Stimulated activated CD8-positive, alpha-beta memory T cell treated with anti-CD3 and anti-CD28 coated beads, Interleukin-12 subunit alpha, Interleukin-12 subunit beta, amount 100 ng/mL, for 24 hours (primary cell): Measurements from ENCODE around the gene RUSC1.

Source experiments
- DNase-seq: peaks from one replicate; pipeline ENCODE4 v3.0.0-alpha.2; 2020; ENCODE audit errors: extremely low read depth

Gene RUSC1

DNA sequence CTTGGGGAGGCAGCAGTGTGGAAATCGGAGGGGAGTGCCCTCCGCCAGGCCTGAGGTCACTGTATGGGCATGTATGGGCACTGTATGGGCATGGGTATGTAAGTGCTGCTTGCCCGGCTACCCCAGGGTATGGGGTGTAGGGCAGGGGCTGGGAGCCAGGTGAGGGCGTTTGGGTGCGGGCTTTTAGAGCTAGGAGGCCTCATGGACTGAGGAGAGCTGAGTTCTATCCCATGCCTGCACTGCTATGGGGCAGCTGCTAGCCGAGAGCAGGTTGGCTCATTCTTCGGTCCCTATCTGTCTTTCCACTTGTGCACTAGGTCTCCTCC, 24.8 kb upstream of the RUSC1 start:
- DNase-seq = no peak

DNA sequence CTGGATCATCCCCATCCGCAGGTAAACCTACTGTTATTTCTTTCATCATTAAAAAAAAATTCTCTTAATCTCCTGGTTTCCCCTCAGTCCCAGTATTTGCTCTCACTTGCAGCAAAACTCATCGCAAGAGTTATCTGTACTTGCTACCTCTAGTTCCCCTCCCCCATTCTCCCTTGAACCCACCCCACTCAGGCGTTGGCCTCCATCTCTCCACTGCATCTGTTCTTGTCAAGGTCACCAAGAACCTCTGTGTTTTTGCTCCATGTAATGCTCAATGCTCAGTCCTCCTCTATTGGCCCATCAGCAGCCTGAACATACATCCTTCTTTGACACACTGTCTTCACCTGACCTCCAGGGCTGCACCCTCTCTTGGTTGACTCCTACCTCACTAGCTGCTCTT, 24.0 kb upstream of the RUSC1 start:
- DNase-seq = no peak

DNA sequence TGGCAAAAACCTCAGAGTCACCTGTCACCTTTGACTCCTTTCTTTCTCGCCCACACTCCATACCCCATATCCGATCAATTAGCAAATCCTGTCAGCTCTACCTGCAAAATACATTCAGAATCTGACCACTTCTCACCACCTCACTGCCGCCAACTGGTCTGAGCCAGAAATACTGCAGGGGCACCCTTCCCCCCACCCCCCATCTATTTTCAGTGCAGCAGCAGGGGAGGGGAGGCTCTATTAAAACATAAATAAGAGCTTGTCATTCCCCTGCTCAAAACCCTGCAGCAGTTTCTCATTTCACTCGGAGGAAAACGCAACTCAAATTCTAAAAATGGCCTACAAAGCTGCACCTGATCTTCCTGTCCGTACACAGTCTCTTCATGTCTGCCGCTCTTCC, 23.3 kb upstream of the RUSC1 start:
- no peak for DNase-seq

DNA sequence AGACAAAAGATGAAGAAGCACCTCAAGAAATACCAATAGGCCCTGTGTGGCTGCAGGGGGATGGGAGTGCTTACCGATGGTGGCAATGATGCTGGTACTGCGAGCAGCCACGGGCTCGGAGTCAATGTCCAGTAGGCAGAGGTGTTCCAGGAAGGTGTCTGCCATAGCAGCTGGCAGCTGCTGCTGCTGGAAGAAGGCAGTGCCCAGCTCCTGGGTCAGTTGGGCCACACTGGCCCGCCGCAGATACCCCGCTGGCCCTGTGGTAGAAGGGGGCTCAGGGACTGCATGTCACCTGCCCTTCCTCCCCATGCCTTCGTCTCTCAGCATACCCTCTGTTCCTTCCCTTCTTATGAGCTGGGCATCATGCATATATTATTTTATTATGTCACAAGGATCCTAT, 20.7 kb upstream of the RUSC1 start:
- DNase-seq = no peak

DNA sequence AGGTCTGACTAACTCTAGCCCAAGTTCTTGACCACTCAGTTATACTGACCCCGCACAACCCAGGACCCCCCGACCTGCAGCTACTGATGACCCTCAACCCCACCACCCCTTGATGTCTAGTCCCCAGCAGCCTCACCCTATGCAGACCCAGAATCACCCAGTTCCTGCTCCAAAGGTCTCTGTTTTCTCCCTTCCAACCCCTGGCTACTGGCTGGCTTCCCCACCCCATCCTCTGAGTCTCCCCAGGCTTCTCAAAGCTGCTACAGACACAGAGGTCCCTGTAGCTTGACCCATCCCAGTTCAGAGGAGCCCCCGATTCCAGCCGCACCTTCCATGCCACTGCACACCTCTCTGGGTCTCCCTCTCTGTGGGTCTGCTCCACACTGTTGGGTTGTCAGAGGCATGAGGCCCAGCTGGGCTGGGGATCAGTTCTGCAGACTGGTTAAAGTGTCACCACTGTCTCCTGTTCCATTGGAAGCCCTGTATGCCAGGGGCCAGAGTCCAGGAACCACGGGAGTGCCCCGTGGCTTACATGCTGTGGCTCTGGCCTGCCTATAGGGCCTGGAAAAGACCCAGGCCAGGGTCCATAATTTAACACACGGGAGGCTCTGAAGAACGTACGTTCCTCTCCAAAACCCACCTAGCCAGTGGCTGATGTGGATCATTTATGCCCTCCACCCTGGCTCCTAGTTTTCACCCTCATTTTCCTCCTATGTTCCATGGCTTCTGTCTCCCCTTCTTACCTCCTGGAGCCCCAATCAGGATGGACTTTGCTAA, 20.0 kb upstream of the RUSC1 start:
- no peak for DNase-seq

DNA sequence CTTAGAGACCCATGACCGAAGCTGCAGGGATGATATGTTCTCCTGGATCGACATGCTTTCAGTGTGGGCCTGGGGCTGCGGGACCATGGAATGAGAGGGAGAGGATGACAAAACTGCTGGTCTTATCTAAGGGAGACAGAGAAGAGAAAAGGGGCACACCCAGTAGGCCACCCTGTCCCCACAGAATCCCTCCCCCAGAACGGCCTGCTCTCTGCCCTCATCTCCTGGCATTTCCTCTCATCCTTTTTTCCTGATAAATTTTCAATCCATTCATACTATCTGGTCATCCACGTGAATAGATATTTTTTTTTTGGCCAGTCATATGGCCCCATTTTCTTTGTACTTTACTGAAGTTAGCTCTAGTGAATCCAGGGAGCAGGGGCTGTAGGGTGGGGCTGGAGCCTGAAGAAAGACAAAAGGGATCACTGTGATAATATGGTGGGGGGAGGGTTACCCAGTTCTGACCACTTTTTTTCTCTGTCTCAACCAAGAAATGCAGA, 19.3 kb upstream of the RUSC1 start, which contains the start of gene PKLR:
PKLR (minus strand) TSS at position 97 of the 500 bp plus-strand sequence; CDS start at position 54, 43 bp downstream.
- DNase-seq = no peak

DNA sequence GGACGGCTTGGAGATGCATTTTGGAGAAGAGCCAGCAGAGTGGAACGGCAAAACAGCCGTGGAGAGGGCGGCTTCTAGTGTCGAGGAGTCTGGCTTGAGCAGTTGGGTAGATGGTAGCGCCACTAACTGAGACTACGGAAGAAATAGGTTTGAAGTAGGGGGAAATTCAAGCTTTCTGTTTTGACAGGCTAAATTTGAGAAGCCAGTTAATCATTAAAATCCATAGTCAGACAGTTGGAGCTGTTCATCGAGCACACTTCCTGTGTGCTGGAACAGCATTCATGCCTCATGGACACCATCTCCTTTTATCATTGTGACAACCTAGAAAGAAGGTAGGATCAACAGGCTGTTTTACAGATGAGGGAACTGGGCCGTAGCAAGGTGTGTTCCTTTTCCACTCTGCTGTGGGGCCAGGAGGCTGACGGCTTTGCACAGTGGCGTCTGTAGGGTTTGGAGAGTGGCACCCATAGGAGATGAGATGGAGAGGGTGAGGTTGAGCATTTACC, 16.1 kb upstream of the RUSC1 start:
- no peak for DNase-seq

DNA sequence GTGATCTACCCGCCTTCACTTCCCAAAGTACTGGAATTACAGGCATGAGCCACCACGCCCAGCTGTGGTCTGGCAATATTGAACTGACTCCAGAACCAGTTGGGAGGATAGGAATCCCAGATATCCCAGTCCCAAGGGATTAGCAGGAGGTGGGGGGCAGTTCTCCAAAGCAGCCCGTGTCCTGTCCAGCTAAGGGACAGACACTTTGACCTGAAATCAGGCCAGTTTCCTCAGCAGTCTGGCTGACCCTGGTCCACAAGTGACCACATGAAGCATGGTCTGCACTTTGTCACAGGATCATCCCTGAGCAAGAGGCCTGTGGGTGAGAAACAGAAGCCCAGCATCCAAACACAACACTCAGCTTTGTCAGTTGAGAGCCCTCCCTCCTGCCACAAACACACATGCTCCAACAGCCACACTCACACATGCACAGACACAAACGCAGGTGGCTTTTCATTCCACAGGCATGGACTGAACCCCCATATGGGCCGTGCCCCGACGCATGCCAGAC, 14.8 kb upstream of the RUSC1 start:
- DNase-seq = no peak

DNA sequence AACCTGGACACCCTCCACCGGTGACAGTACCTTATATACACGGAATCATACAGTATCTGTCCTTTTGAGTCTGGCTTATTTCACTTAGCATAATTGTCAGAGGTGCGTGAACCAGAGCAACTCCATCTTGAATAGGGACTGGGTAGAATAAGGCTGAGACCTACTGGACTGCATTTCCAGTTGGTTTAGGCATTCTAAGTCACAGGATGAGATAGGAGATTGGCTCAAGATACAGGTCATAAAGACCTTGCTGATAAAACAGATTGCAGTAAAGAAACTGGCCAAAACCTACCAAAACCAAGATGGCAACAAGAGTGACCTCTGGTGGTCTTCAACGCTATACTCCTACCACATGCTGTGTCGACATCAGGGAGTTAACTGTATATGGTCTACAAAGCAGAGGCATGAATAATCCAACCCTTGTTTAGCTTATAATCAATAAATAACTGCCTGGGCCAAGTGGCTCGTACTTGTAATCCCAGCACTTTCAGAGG, 13.4 kb upstream of the RUSC1 start:
- no peak for DNase-seq

DNA sequence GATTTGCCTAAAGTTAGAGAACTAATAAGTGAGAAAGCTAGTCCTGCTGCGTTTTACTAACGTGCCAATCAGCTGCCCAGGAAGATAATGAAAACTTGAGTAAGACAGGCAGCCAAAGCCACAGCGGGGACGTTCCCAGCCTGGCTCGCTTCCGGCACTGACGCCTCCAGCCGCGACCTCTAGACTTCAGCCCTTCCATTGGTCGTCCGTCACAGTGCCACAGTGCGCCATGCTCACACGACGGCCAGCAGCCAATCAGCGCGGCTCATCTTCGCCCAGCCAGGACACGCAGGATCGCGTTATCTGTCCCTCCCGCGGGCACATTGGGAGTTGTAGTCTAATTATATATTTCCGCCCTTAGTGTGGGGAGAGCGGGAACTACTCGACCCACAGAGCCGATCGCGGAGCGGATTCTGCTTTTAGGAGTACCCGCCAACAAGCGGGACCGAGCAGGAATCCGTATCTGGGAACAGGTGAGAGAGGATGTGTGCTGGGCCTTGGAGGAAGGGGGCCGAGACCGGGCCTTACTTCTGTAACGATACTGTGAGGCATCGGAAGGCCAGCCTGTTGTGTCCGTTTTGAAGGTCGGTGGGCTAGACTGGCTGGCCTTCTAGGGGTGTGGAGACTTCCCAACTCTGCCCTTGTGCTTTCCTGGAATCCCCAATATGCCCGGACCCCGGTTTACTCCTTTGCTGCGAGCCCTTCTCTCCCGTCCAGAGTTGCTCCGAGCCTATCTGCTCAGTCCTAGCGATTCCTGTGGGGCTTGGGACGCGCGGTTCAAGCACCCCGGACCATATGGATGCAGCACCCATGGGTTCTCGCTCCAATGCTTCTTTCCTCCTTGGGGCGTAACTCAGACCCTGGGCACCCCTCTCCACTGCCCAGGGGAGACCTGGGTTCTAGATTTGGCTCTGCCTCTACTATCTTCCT, 11.9 kb upstream of the RUSC1 start, which contains the start of gene FDPS:
FDPS (plus strand) TSS at position 374 of the 930 bp plus-strand sequence. CDS start 924 bp downstream, outside the sequence.
- peak; percentile 92 for DNase-seq

DNA sequence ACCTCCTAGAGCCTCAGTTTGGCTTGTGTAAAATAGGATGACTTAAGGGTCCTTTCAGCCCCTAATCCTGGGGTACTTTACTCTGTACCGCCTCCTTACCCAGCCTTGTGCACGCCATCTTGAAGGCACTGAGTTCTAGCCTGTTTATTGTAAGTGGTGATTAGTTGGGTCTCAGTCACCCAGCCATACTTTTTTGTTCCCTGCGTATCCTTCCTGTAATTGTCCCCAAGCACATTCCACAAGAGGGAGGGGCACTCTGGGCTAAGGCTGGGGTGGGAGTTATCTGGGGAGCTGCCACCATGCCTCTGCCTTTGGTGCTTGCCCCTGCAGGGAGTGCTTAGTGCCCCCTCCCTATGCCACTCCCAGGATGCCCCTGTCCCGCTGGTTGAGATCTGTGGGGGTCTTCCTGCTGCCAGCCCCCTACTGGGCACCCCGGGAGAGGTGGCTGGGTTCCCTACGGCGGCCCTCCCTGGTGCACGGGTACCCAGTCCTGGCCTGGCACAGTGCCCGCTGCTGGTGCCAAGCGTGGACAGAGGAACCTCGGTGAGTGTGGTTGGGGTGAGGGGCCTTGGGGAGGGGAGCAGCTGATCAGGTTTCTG, 11.2 kb upstream of the RUSC1 start:
- no peak for DNase-seq

DNA sequence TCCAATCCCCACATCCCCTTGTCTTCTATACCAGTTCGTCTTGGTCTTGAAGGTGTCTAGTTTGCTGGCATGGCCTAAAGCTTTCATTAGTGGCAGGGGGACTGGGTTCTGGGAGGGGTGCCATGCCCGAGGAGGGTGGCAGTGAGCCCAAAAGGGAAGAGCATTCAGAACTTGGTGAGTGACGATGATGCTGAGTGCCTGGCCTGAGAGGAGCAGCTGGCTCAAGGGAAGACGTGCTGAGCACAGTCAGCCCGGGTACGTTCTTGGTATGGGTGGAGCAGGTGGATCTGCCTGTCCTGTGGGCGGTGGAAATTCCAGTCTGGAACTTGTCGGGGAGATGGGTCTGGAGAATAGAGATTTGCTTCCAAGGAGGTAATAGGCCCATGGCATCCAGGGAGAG, 7.4 kb upstream of the RUSC1 start:
- DNase-seq = no peak

DNA sequence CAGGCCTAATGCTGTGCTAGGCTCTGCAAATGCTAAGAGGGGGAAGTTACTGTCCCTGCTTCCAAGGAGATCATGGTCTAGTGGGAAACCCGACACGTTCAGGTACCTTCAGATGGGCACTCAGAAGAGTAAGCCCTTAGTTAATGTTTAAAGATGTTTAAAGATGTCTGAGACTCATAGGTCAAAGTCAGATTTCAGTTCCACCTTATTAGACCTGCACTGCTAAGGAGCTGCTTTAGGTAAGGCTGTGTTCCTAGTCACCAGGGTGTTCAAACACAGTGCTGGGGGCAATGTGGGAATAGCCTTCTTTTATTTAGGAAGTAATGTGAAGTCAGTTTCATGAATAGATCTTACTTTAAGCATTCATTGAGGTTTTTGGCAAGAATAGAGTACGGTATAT, 3.8 kb upstream of the RUSC1 start:
- no peak for DNase-seq

DNA sequence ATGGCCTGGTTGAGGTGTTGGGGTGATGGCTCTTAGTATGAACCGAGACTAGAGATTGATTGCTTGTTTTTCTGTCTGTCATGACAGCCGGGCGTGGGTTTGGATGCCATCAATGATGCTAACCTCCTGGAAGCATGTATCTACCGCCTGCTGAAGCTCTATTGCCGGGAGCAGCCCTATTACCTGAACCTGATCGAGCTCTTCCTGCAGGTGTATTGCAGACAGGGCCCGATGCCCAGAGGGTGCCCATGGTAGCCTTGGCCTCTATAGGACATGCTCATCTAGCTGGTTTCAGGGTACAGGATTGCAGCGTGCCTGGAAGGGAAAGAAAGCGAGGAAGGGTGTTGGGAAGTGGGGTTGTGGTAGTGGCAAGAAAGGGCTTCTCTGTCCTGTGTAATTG, 2.6 kb upstream of the RUSC1 start:
- no peak for DNase-seq

DNA sequence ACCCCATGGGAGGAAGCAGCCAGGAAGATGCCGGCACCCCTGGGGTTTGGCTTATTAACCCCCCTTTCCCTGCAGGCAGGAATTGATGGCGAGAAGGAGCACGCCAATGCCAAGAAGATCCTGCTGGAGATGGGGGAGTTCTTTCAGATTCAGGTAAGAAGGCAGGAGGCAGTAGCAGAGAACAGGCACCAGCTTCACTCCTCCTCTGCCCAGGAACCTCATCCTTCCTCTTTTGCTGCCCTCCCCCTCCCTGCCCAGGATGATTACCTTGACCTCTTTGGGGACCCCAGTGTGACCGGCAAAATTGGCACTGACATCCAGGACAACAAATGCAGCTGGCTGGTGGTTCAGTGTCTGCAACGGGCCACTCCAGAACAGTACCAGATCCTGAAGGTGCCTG, 1.2 kb upstream of the RUSC1 start:
- no peak for DNase-seq

DNA sequence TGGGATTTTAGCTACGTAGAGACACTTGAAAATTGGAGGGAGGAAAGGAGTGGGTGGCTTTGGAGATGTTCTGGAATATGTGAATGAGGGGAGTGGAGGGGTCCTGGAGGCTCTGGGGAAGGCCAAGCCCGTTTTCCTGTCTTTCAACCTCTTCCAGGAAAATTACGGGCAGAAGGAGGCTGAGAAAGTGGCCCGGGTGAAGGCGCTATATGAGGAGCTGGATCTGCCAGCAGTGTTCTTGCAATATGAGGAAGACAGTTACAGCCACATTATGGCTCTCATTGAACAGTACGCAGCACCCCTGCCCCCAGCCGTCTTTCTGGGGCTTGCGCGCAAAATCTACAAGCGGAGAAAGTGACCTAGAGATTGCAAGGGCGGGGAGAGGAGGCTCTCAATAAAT, 442 bp upstream of the RUSC1 start:
- DNase-seq = no peak

DNA sequence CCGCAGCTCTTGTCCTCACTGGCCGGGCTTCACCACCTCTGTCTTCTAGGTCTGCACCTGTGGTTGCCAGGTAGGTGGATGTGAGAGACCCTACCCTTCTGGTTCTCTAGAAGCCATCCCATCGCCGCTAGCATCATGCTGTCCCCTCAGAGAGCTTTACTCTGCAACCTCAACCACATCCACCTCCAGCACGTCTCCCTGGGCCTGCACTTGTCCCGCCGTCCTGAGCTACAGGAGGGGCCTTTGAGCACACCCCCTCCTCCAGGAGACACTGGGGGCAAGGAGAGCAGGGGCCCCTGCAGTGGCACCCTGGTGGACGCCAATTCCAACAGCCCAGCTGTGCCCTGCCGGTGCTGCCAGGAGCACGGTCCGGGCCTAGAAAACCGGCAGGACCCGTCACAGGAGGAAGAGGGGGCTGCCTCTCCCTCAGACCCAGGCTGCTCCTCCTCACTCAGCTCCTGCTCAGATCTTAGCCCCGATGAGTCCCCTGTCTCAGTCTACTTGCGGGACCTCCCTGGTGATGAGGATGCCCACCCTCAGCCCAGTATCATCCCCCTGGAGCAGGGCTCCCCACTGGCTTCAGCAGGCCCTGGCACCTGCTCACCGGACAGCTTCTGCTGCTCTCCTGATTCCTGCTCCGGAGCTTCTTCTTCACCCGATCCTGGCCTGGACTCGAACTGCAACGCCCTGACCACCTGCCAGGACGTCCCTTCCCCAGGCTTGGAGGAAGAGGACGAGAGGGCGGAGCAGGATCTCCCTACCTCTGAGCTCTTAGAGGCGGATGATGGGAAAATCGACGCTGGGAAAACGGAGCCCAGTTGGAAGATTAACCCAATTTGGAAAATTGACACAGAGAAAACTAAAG, 1.2 kb downstream of the RUSC1 start:
- DNase-seq = no peak

DNA sequence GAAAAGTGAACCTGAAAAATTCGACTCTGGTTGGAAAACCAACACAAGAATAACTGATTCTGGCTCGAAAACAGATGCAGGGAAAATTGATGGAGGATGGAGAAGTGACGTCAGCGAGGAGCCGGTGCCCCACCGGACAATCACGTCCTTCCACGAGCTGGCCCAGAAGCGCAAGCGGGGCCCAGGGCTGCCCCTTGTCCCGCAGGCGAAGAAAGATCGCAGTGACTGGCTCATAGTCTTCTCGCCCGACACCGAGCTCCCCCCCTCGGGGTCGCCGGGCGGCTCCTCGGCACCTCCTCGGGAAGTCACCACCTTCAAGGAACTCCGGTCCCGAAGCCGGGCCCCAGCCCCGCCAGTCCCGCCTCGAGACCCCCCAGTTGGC, 1.9 kb downstream of the RUSC1 start:
- DNase-seq = no peak

DNA sequence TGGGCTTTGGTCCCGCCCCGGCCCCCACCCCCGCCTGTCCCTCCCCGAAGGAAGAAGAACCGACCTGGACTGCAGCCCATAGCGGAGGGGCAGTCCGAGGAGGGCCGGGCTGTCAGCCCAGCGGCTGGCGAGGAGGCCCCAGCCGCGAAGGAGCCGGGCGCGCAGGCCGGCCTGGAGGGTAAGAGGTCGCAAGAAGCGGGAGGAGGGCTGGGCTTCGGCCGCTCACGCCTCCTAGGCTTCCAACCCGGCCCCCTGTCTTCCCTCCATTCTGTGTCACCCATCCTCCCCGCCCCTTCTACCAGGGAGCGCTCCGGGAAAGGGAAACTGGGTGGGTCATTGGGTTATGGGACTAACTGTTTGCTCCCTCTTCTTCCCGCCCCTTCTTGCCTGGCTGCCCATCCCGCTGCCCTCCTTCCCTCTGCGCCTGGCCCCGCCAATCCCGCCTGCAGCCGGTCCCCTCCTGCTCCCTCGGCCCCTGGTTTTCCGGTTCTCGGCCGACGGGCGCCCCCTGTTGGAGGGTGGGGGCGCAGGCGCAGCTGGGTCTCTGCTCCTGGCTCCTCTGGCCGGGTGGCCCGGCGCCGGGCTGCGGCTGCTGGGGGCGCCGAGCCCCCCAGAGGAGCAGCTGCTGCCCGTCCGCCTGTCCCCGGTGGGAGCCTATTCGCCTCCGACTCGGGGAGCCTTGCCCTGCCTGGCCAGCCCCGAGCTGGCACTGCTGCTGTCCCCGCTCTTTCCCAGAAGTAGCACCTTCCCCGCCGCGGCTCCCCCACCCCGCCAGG, 2.4 kb downstream of the RUSC1 start:
- DNase-seq = peak; percentile 64

DNA sequence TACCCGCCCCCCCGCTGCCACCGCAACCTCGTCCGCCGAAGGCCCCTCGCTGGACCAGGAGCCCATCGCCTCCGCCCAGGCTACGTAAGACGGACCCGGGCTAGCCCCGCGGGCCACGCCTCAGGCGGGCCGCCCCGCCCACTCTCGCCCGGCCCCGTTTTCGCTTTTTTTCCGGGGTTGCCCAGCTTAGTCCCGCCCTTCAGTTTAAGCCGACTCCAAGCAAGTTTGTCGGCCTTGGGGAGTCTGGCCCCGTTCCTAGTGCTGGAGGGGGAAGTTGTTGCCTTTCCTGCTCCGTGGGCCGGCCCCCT, 3.0 kb downstream of the RUSC1 start:
- peak; percentile 52 for DNase-seq
